Measurements from ENCODE around the gene SKAP2. TPM values are rescaled to one million over a fixed set of nuclear protein-coding genes. Genes with fewer than 3 reads are reported as not detected.

SKAP2 gene
- total and polyA plus RNA-seq, 10 of the 15 experiments (the other 5 are each of a cell fraction or from before 2014, with no cell fraction given), result 10.9 to 40.6 (median 23.5) TPM

DNA sequence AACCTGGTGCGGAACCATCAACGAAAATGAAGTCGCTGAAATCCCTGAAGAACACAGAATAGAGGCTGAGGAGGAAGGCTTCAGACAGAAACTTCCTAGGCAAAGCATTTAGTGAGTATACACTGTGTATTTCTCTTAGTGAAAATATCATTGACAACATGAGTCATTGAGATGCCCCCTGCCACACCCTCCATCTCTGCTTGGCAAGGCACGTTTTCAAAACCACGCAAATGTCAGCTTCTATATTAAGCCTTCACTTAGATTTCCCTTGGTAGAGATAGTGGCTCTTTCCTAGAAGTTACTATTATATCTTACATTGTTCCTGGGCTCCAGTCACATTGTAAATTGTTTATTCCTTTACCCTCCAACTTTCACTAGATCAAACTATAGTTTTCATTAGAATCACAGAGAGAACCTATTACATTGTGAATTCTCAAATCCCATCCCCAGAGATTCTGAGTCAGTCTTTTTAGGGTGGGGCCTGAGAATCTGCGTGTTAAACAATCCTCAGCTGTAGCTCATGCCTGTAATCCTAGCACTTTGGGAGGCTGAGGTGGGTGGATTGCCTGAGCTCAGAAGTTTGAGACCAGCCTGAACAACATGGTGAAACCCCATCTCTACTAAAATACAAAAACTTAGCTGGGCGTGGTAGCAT, 4.6 kb upstream of the SKAP2 start:
- Histone ChIP-seq H3K4me2 (ENCODE audit: control insufficient read depth, insufficient read depth) (no peak overlapping the region), H3K9me3 (replicated peaks; ENCODE audit: control insufficient read depth, insufficient read depth, low read length) (no peaks in the 10 kb centered on the region; the same call in 2 of the 3 replicates), H4K20me1 (ENCODE audit: control insufficient read depth, insufficient read depth) (no peaks in the 10 kb centered on the region), H3K9ac (ENCODE audit: control insufficient read depth, insufficient read depth, low read length) (no peak overlapping the region), H3K27ac (ENCODE audit: control insufficient read depth, insufficient read depth) (no peak overlapping the region), H3K36me3 (ENCODE audit: control insufficient read depth in 2 of 2, insufficient read depth in 2 of 2, low read length in 1 of 2) (no peaks in the 10 kb centered on the region), H3K4me1 (ENCODE audit: control insufficient read depth, insufficient read depth, low read length) (no peaks in the 10 kb centered on the region), H3K79me2 (ENCODE audit: control insufficient read depth, insufficient read depth, low read length) (peaks cover 1% of the 10 kb centered on the region), H2AFZ (ENCODE audit: control insufficient read depth, low read depth, low read length) (no peak overlapping the region), H3K4me3 (no peak overlapping the region), H3K27me3 (replicated peaks in 1 of 2; ENCODE audit: control insufficient read depth in 2 of 2, insufficient read depth in 2 of 2, low read length in 1 of 2) (no peaks in the 10 kb centered on the region)
- FAIRE-seq, result no peak
- ChIA-PET SMC1A (ENCODE audit: uncharacterized antibody, unreplicated experiment) (no interaction called here), RAD21 (ENCODE audit: unreplicated experiment) (no interaction called here), POLR2A (no interaction called here), CTCF (interaction anchor here (0.7 kb wide), 1 partner anchor 10 kb away, joined by 3 read pairs; no protein-coding TSS in a partner anchor)
- no peak for ATAC-seq
- in situ Hi-C loops (cut with MboI), result no loop called here
- intact Hi-C loops (cut with micrococcal nuclease; ENCODE audit: unreplicated experiment), result no loop called here
- DNase-seq (ENCODE audit: low read depth, low spot score), result no peak
- WGBS (ENCODE audit: insufficient coverage, insufficient replicate concordance, low lambda C conversion rate, missing lambda C conversion rate), result 52% methylated on average over 7 of the region's 7 CpGs
- no TSS peak for BruUV-seq (replicated peaks)
- TF ChIP-seq RFX5 (IDR thresholded peaks at IDR 0.05; ENCODE audit: low read depth, low read length), result no peak
- no peak for TF ChIP-seq ESRRA (IDR thresholded peaks at IDR 0.05; ENCODE audit: low read length)
- no peak for TF ChIP-seq ZNF687 (IDR thresholded peaks at IDR 0.05)
- TF ChIP-seq EP300 (IDR thresholded peaks at IDR 0.05; ENCODE audit: borderline replicate concordance in 1 of 2, control insufficient read depth in 1 of 2, low read depth in 2 of 2, low read length in 2 of 2), result no peak
- no peak for TF ChIP-seq ZNF384 (IDR thresholded peaks at IDR 0.05; ENCODE audit: borderline replicate concordance, low read depth, low read length)
- TF ChIP-seq POLR2AphosphoS5 (IDR thresholded peaks at IDR 0.05; ENCODE audit: low read length), result no peak
- TF ChIP-seq TCF3 (IDR thresholded peaks at IDR 0.05; ENCODE audit: borderline replicate concordance, insufficient read depth, low read depth, low read length), result no peak
- TF ChIP-seq MEF2B (IDR thresholded peaks at IDR 0.05; ENCODE audit: partially characterized antibody, poor library complexity, severe bottlenecking), result no peak
- no peak for TF ChIP-seq EZH2 (IDR thresholded peaks at IDR 0.05; ENCODE audit: borderline replicate concordance, control insufficient read depth, low read depth, low read length)
- TF ChIP-seq CHD1 (IDR thresholded peaks at IDR 0.05; ENCODE audit: low read depth, low read length), result no peak
- no peak for TF ChIP-seq ATF3 (IDR thresholded peaks at IDR 0.05; ENCODE audit: borderline replicate concordance, extremely low read depth, low read depth, low read length)
- no peak for TF ChIP-seq MTA2 (IDR thresholded peaks at IDR 0.05; ENCODE audit: low read depth)
- no peak for TF ChIP-seq IRF3 (IDR thresholded peaks at IDR 0.05)

Measured in GM12878 (cell line).